HG02678 (cell line): ENCODE measurements around the gene FOXL1.

Experiments used
- ATAC-seq: cut with Tn5 transposase; IDR thresholded peaks from one replicate; pipeline ENCODE4 v1.9.1; 2021; ENCODE audit warnings: mild to moderate bottlenecking, moderate library complexity; ENCODE audit not compliant: unreplicated experiment

Gene FOXL1

DNA sequence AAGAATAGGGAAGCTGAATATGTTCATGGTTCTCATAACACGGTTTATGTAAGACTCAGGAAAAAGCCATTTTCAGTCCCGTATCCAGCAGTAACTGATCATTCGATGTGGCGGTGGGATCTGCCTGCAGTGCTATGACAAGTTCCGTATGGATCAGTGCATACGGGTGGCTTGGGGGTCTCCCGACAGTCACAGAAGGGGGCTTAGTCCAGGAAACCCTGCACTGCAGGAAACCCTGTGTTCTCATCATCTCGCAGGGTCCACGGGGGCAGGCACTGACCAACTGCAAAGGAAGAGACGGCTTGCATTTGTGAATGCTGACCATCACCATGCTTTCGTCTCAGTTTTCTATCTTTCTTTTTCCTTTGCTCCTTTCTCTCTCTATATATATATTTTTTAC lies 31.1 kb upstream of the FOXL1 start:
- no peak for ATAC-seq

DNA sequence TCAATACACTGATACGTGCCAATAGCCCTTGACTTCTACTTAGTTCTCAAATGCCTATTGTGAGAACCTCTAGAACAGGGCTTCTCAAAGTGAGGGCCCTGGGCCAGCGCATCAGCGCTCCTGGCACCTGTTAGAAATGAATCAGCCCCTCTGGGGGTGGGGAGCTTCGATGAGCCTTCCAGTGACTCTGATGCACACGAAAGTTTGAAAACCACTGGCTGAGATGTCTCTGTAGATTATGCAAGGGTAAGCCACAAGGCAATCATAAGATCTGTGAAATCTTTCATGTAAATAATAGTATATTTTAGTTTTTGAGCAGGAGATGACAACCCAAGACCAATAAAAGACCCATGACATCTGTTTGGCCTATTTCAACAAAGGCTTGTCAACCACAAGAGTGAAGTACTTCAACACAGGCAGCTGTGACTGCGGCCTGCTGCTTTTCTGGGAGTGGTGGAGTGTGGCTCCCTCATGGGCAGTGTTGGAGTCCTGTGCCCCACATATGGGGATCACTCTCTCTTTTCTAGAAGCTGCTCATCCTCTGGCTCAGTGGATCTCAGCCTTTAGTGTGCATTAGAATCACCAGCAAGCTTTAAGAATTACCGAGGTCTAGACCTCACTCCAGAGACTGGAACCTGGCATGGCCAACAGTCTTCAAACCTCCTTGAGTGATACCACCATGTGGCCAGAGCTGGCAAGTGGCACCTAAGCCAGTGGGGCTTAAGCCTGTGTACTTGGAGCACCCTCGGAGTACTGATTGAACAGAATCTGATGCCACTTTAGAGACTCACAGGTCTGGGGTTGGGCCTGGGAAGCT lies 29.1 kb upstream of the FOXL1 start:
- ATAC-seq, result no peak

- ATAC-seq, result no peak
These were observed 28.5 kb upstream of the FOXL1 start for GRCh38 chr16:86549893-86550190.

DNA sequence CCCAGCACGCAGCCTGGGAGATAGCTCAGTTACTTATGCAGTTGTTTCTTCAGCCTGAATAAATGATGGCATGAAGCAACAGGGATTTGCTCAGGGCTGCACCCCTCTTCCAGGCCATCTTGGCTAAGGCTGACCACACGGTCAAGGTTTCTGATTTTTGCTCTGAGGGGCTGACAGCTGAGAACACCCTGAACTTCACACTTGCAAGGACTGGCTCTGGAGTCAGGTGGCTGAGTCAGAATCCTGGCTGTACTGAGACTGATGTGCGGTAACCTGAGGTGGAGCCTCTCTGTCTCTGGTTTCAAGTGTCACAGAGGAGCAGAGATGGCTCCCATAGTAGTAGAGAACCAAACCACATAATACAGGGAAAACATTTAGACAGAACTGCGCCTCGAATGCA lies 28.1 kb upstream of the FOXL1 start:
- ATAC-seq, result no peak

GRCh38 chr16:86553356-86553755 lies 25.0 kb upstream of the FOXL1 start:
- ATAC-seq, result no peak

DNA sequence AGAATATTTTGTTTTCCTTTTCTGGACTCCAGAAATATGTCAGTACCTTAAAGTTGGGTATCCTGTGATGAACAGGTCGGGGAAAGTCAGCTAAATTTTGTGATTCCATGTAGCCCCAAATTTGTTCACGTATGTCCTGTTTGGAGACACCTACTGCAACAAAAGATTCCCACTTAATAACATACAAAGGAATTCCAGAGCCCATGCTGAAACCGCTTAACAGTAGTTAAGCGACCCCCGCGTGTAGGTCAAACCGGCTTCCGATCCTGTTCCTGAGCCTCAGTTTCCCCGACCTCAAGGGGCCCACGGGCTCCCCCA lies 23.8 kb upstream of the FOXL1 start:
- no peak for ATAC-seq

DNA sequence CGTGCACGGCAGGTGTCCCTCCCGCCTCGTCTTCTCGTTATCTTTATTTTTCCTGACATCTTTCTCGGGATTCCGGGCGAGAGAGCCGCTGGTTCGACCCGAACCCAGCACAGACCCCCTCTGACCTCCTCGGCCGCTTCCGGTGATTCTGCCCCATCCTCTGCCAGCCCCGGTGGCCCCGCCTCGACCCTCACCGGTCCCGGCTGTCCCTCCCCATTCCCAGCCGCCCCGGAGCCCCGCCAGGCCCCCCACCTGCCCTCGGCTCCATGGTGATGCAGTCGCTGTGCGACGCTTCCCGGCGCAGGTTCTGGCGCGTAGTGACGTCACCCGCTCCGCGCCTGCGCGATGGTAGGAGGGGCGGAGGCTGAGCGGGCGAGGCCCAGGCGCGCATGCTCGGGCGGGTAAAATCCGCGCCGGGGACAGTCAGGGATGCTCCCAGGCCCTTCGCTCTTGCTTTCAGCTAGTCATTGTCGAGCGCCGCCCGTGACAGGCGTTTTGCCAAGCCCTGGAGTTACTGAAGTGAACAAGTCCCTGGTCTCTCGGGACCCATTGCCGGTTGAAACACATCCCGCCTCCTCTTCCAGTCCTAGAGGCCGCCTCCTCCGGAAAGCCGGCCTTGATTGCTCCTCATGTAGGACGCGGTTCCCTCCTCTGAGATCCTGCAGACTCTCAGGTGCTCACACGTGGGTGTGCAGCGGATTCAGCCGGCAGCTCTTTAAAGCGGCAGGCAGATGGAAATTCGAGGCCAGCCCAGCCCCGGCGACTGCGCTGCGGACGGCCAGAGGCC lies 23.2 kb upstream of the FOXL1 start, which contains the start of gene MTHFSD:
MTHFSD (minus strand) TSS at position 319 of the 787 bp plus-strand sequence; CDS start at position 268, 51 bp downstream.
- peak; percentile 91 for ATAC-seq

DNA sequence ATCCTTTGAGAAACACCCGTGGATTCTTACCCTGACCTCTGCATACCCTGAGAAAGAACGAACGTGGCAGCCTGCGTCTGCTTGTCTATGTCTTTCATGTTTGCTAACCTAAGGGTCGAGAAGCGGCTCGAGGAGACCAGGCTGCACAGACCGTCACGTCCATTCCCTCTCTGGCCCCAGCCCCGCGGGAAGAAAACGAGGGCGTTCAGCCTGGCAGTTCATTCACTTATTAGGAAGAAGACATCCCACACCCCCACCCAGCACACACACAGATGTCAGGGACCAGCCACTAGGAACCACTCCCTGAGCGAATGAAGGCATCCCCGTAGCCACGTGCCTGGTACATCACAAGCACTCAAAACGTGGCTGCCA lies 22.7 kb upstream of the FOXL1 start:
- ATAC-seq, result no peak

- no peak for ATAC-seq
These were observed 21.8 kb upstream of the FOXL1 start for GRCh38 chr16:86556576-86556975.

DNA sequence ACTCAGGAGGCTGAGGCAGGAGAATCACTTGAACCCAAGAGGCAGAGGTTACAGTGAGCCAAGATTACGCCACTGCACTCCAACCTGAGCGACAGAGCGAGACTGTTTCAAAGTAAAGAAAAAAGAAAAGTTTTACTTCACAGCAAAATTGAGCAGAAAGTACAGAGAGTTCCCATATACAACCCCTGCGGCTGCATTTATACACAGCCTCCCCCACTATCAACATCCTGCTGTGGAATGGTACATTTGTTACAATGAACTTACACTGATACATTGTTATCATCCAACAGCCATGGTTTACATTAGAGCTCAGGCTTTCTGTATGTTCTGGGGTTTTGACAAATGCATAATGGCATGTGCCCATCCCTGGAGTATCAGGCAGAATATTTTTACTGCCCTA lies 20.8 kb upstream of the FOXL1 start:
- ATAC-seq, result no peak

GRCh38 chr16:86558355-86559193 lies 19.8 kb upstream of the FOXL1 start:
- ATAC-seq, result no peak

- ATAC-seq, result no peak
These were observed 18.5 kb upstream of the FOXL1 start for GRCh38 chr16:86559802-86560305.

GRCh38 chr16:86562356-86562755 lies 16.0 kb upstream of the FOXL1 start:
- ATAC-seq, result no peak

DNA sequence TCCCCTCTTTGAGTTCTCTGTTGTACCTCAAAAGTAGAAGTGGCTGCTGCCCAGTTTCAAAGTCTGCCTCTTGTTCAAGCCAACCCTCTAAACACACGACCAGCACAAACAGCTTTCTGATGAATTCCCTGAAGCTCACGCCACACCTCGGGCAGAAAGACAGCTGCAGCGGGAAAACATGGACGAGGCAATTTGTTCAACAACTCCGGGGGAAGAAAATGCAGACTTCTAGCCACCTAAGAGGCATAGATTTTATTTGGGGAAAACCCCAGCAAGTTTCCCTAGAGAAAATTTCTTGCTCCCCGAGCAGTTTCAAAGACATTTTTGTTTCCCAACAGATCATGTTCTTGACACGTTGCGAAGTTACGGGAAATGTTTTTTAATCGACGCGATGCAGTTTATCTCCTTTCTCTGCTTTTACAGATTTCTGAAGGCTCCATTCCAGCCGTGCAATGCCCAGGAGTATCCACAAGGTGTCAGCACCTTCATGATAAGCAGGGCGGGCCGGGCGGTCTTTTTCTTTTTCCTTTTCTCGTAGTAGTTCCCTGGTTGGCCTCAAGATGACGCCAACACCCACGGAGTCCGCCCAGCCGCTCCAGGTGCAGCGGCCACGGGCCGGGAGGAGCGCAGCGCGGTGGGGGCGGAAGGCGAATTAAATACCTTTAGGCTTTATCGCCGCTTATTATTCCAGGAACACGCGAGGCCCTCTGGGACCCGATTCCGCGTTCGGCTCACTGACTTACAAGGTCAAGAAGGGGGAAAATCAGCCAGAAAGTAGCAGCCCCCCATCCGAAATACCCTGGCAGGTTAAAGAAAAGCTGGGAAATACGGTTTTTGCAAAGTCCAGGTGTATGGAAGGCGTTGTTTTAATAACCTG lies 14.6 kb upstream of the FOXL1 start:
- peak; percentile 68 for ATAC-seq

DNA sequence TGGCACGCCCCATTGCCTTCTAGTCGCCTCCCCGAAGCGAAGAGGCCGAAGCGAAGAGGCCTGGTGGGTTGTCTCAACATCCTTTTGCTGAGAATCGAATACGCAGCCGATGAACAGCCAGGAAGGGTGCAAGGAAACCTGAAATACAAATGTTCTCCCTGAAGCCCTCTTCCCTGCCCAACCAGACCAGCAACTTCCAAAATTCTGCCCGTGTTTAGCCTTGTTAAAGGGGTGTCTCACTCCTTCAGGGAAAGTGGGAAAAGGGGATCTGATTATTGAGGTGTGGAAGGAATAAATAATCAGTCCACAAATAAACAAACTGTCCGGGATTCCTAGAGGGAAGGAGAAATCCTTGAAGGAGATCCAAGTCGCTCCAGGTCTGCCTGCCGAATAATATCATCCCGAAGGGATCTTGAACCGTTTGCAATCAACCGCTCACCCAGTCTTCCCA lies 13.1 kb upstream of the FOXL1 start:
- ATAC-seq, result no peak

GRCh38 chr16:86565644-86566511 lies 12.5 kb upstream of the FOXL1 start:
- no peak for ATAC-seq

DNA sequence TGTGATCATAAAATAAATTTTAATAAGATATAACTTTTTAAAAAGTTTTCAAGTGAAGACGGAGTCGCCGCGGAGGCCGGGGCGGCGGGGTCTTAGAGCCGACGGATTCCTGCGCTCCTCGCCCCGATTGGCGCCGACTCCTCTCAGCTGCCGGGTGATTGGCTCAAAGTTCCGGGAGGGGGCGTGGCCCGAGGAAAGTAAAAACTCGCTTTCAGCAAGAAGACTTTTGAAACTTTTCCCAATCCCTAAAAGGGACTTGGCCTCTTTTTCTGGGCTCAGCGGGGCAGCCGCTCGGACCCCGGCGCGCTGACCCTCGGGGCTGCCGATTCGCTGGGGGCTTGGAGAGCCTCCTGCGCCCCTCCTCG lies 11.8 kb upstream of the FOXL1 start, which contains the start of gene FOXC2:
FOXC2 (plus strand) TSS at position 229 of the 365 bp plus-strand sequence. CDS start 507 bp downstream, outside the sequence.
- no peak for ATAC-seq

- ATAC-seq, result no peak
These were observed 11.2 kb upstream of the FOXL1 start for GRCh38 chr16:86566966-86567700.
